Loucy (cell line): ENCODE data around the gene PAGR1.
A peak's percentile ranks its signal among the peaks of the same experiment; 100 is the strongest.

Experiments
- H2AFZ ChIP-seq: fragments of 200-600 bp; sonication (generic); 2 replicates; pipeline ENCODE4 v1.6.0; 2016; ENCODE audit warnings: antibody characterized with exemption, mild to moderate bottlenecking, low read length, moderate library complexity
- H3F3A ChIP-seq: fragments of 200-600 bp; 2 replicates; pipeline ENCODE4 v1.6.0; 2016; ENCODE audit warnings: antibody characterized with exemption, low read depth, mild to moderate bottlenecking
- H3K27me3 ChIP-seq: fragments of 200-600 bp; sonication (generic); 2 replicates; pipeline ENCODE4 v1.6.1; 2014; ENCODE audit warnings: low read length, mild to moderate bottlenecking; ENCODE audit not compliant: insufficient read depth, poor library complexity, severe bottlenecking
- H3K36me3 ChIP-seq: fragments of 200-600 bp; sonication (generic); 2 replicates; pipeline ENCODE4 v1.6.1; 2016; ENCODE audit warnings: low read length; ENCODE audit not compliant: insufficient read depth
- H3K4me1 ChIP-seq: fragments of 200-600 bp; sonication (generic); 2 replicates; pipeline ENCODE4 v1.5.1; 2014; ENCODE audit warnings: low read length, mild to moderate bottlenecking; ENCODE audit not compliant: insufficient read depth, poor library complexity, severe bottlenecking
- H3K4me2 ChIP-seq: fragments of 200-600 bp; sonication (generic); 2 replicates; pipeline ENCODE4 v1.6.0; 2014; ENCODE audit warnings: antibody characterized with exemption, low read length, low read depth, mild to moderate bottlenecking; ENCODE audit not compliant: poor library complexity, severe bottlenecking
- H3K4me3 ChIP-seq: fragments of 200-600 bp; sonication (generic); 2 replicates; pipeline ENCODE4 v1.5.1; 2014; ENCODE audit warnings: low read length, mild to moderate bottlenecking, mixed read lengths; ENCODE audit not compliant: poor library complexity, severe bottlenecking
- H3K79me2 ChIP-seq: fragments of 200-600 bp; sonication (generic); 2 replicates; pipeline ENCODE4 v1.6.1; 2014; ENCODE audit warnings: low read length; ENCODE audit not compliant: insufficient read depth
- H3K9ac ChIP-seq: fragments of 200-600 bp; sonication (generic); 2 replicates; pipeline ENCODE4 v1.6.0; 2014; ENCODE audit warnings: mild to moderate bottlenecking, low read depth, low read length, moderate library complexity; ENCODE audit not compliant: poor library complexity, severe bottlenecking
- H3K9me2 ChIP-seq: fragments of 200-600 bp; sonication (generic); replicated peaks from 2 replicates; pipeline ENCODE4 v1.6.1; 2016; ENCODE audit warnings: low read depth, low read length, mixed read lengths
- H3K9me3 ChIP-seq: fragments of 200-600 bp; sonication (generic); 2 replicates; pipeline ENCODE4 v1.6.1; 2014; ENCODE audit warnings: mild to moderate bottlenecking, antibody characterized with exemption, low read length, low read depth; ENCODE audit not compliant: insufficient read depth
- H4K20me1 ChIP-seq: fragments of 200-600 bp; sonication (generic); 2 replicates; pipeline ENCODE4 v1.6.0; 2014; ENCODE audit warnings: antibody characterized with exemption, low read length, mild to moderate bottlenecking; ENCODE audit not compliant: insufficient read depth, poor library complexity, severe bottlenecking
- EZH2phosphoT487 ChIP-seq: fragments of 200-600 bp; IDR thresholded peaks from 2 replicates; pipeline ENCODE4 v1.6.1; 2018; ENCODE audit warnings: antibody characterized with exemption, mild to moderate bottlenecking, moderate library complexity, borderline replicate concordance
- TF ChIP-seq, protein P1 (sequence below): fragments of 200-600 bp; sonication (generic); conservative IDR thresholded peaks from 2 replicates; pipeline ENCODE4 v1.5.1; 2014; ENCODE audit warnings: mild to moderate bottlenecking, antibody characterized with exemption, low read length

Gene PAGR1

DNA sequence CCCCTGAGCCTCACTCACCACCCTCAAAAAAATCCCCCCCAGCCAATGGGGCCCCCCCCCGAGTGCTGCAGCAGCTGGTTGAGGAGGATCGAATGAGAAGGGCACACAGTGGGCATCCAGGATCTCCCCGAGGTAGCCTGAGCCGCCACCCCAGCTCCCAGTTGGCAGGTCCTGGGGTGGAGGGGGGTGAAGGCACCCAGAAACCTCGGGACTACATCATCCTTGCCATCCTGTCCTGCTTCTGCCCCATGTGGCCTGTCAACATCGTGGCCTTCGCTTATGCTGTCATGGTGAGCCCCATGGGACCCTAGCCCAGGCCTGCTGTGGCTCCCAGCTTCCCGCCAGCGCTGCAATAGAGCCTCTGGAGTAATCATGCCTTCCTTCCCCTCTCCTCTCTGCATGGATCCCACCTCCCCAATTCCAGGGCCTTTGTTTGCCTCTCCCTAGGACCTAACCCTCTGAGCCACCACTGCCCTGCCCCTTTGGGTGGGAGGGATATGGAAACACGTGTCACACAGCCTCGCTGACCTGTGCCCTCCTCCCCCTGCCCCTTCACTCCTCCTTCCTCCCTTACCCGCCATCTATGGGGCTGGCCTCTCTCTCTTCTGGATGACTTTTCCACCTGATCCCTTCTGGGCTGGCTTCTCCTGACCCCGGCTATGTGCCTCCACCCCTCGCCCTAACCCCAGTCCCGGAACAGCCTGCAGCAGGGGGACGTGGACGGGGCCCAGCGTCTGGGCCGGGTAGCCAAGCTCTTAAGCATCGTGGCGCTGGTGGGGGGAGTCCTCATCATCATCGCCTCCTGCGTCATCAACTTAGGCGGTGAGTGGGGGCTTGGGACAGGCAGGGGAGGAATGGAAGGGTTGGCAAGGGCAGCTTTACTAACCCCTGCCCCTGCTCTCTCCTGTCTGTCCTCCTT lies 2.0 kb upstream of the PAGR1 start:
- H3K4me1 ChIP-seq, result peaks cover 46% of the 10 kb centered on the region
- H3F3A ChIP-seq, result peaks cover 4% of the 10 kb centered on the region; the same call in 1 of the 2 replicates
- H4K20me1 ChIP-seq, result peaks cover 25% of the 10 kb centered on the region
- H3K4me2 ChIP-seq, result peak overlapping the region; percentile 97
- peak overlapping the region; percentile 86 for H3K9ac ChIP-seq
- H3K9me3 ChIP-seq, result no peaks in the 10 kb centered on the region
- peaks cover 22% of the 10 kb centered on the region; the same call in 1 of the 2 replicates for H3K36me3 ChIP-seq
- H3K9me2 ChIP-seq, result no peaks in the 10 kb centered on the region
- H3K4me3 ChIP-seq, result no peak overlapping the region
- H2AFZ ChIP-seq, result no peak overlapping the region
- no peaks in the 10 kb centered on the region for H3K27me3 ChIP-seq
- peaks cover 46% of the 10 kb centered on the region for H3K79me2 ChIP-seq
- TF ChIP-seq EZH2phosphoT487, result no peak
- TF ChIP-seq, protein P1, sequence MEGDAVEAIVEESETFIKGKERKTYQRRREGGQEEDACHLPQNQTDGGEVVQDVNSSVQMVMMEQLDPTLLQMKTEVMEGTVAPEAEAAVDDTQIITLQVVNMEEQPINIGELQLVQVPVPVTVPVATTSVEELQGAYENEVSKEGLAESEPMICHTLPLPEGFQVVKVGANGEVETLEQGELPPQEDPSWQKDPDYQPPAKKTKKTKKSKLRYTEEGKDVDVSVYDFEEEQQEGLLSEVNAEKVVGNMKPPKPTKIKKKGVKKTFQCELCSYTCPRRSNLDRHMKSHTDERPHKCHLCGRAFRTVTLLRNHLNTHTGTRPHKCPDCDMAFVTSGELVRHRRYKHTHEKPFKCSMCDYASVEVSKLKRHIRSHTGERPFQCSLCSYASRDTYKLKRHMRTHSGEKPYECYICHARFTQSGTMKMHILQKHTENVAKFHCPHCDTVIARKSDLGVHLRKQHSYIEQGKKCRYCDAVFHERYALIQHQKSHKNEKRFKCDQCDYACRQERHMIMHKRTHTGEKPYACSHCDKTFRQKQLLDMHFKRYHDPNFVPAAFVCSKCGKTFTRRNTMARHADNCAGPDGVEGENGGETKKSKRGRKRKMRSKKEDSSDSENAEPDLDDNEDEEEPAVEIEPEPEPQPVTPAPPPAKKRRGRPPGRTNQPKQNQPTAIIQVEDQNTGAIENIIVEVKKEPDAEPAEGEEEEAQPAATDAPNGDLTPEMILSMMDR, result no peak

DNA sequence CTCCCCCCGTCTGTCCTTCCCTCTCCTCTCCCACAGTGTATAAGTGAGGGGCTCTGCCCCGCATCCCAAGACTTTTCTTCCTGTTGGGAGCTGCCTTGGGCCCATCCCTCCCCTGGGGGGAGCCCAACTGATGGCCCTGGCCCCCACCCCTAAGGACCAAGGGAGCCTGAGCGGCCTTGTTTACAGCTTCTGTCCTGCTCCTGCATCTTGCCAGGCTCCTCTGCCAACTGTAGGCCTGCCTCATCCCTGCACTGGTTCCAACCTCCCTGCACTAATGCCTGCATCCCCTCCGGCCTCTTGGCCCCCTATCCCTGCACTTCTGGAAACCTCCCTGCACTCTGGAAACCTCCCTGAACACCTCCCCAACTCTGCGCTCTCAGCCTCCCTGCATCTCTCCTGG lies 1.4 kb upstream of the PAGR1 start:
- Histone ChIP-seq H3K9me2 (no peaks in the 10 kb centered on the region), H4K20me1 (peaks cover 23% of the 10 kb centered on the region), H3F3A (peaks cover 4% of the 10 kb centered on the region; the same call in 1 of the 2 replicates), H3K36me3 (peaks cover 16% of the 10 kb centered on the region; the same call in 1 of the 2 replicates), H3K4me3 (peak overlapping the region; percentile 93), H2AFZ (no peak overlapping the region), H3K4me1 (peaks cover 45% of the 10 kb centered on the region), H3K9me3 (no peaks in the 10 kb centered on the region), H3K79me2 (peaks cover 46% of the 10 kb centered on the region), H3K4me2 (peak overlapping the region; percentile 97), H3K27me3 (no peaks in the 10 kb centered on the region), H3K9ac (peak overlapping the region; percentile 86)
- no peak for TF ChIP-seq EZH2phosphoT487
- TF ChIP-seq, protein P1, result no peak

DNA sequence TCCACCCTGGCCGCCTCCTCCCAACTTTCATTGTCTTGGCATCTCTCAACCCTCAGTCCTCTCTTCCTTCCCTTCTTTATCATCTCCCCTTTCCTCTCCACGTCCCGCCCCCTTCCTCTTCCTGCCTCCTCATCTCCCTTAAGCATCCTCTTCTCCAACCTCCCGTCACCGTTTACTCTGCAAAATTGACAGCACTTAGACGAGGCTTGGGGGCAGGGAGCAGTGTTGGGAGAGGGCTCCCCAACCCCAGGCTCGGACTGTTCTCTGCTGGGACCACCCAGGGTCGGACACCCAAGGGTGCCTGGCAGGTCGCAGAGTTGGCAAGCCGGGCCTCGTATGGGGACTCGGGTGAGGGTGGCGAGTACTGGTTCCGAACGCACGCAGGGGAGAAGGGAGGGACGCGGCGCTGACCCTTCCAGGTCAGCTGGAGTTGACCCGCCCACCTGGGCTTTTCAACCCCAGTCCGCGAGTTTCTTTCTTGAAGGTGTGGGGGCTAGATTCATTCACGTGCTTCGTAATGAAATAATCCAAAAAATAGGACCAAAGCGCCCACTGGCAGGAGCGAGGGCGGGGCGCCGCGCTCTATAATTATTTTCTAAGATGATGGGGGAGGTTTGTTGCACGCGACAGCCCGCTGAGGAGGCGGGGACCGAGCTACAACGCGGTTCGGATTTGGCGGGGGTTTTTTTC lies 775 bp upstream of the PAGR1 start:
- Histone ChIP-seq H3K9ac (peak overlapping the region; percentile 86), H2AFZ (0 out of 2 replicates have a peak overlapping the region, but pooled peaks have one; percentile 16), H3K79me2 (peaks cover 46% of the 10 kb centered on the region), H3K9me2 (no peaks in the 10 kb centered on the region), H3K4me2 (peak overlapping the region; percentile 97), H3K36me3 (peaks cover 11% of the 10 kb centered on the region; the same call in 1 of the 2 replicates), H3K9me3 (no peaks in the 10 kb centered on the region), H3K4me3 (peak overlapping the region; percentile 93), H3F3A (peaks cover 4% of the 10 kb centered on the region; the same call in 1 of the 2 replicates), H4K20me1 (peaks cover 22% of the 10 kb centered on the region), H3K27me3 (no peaks in the 10 kb centered on the region), H3K4me1 (peaks cover 46% of the 10 kb centered on the region)
- TF ChIP-seq, protein P1, result no peak
- no peak for TF ChIP-seq EZH2phosphoT487
